HCT116 (cell line): ENCODE results near the gene MYO10. TPM values are rescaled to one million over a fixed set of nuclear protein-coding genes. Genes with fewer than 3 reads are reported as not detected.

Experiments used
- ATAC-seq: fragments of 200-7000 bp; cut with Tn5 transposase; 2 replicates; pipeline ENCODE4 v1.9.1; 2020; ENCODE audit warnings: mild to moderate bottlenecking, moderate library complexity
- BruUV-seq: library from RNA; stranded (reverse); fragments of 400-500 nt; replicated peaks from 2 replicates; lab custom pipeline; 2021; lab: Mats Ljungman, UMichigan
- CTCF ChIA-PET: fragments of 300-600 bp; sonication (Branson Sonifier 250); formaldehyde crosslinking; loops from one replicate; lab custom pipeline; 2021; ENCODE audit warnings: antibody characterized with exemption; lab: Charles Lee
- POLR2A ChIA-PET: fragments of 300-600, 350-600 bp; sonication (Branson Sonifier 250); formaldehyde crosslinking; loops from one replicate; lab custom pipeline; 2021; ENCODE audit warnings: antibody characterized with exemption; lab: Charles Lee
- RAD21 ChIA-PET, 2 experiments: fragments of 300-600 bp; sonication (Branson Sonifier 250); formaldehyde crosslinking; loops; one replicate each; lab custom pipeline; 2023; ENCODE audit warnings: low total read pairs in 2 of 2; ENCODE audit not compliant: uncharacterized antibody in 2 of 2, unreplicated experiment in 2 of 2, low non-redundant PET in 1 of 2; lab: Charles Lee
- DNase-seq: peaks from one replicate; pipeline ENCODE4 v3.0.0-alpha.2; 2010; ENCODE audit warnings: low read depth, low spot score
- H2AFZ ChIP-seq: fragments of 200-600 bp; shearing (Covaris generic), sonication (generic); 2 replicates; pipeline ENCODE4 v1.6.1; 2017; ENCODE audit warnings: low read depth, mixed run types, mixed read lengths, antibody characterized with exemption, low read length; ENCODE audit not compliant: poor library complexity, severe bottlenecking
- H3K27ac ChIP-seq: 2 replicates; pipeline ENCODE4 v1.5.1; 2012; ENCODE audit warnings: low read depth, low read length
- H3K27me3 ChIP-seq: fragments of 200-600 bp; sonication (generic); 2 replicates; pipeline ENCODE4 v1.6.1; 2016; ENCODE audit warnings: mixed run types, low read length, mixed read lengths; ENCODE audit not compliant: insufficient read depth
- H3K36me3 ChIP-seq, 2 experiments: fragments of 200-500 bp in 1 of 2; fragments of 200-600 bp in 1 of 2; sonication (Bioruptor generic) in 1 of 2; sonication (generic) in 1 of 2; 2 replicates each; pipeline versions ENCODE4 v1.5.1 to v1.6.1; 2014 to 2016; ENCODE audit warnings: low read length in 2 of 2, inconsistent platforms in 1 of 2, mixed read lengths in 1 of 2, mixed run types in 1 of 2; ENCODE audit not compliant: insufficient read depth in 2 of 2, control insufficient read depth in 1 of 2
- H3K4me1 ChIP-seq, 2 experiments: fragments of 200-600 bp in 1 of 2; sonication (generic) in 1 of 2; 2 replicates each; pipeline versions ENCODE4 v1.5.1 to v1.6.1; 2012 to 2017; ENCODE audit warnings: low read length in 2 of 2, inconsistent platforms in 1 of 2, mild to moderate bottlenecking in 1 of 2, mixed read lengths in 1 of 2, mixed run types in 1 of 2, moderate library complexity in 1 of 2; ENCODE audit not compliant: insufficient read depth in 2 of 2, control insufficient read depth in 1 of 2
- H3K4me2 ChIP-seq: fragments of 200-600 bp; sonication (generic); 2 replicates; pipeline ENCODE4 v1.6.1; 2017; ENCODE audit warnings: mixed run types, low read length, mixed read lengths
- H3K4me3 ChIP-seq, 2 experiments: fragments of 200-600 bp in 1 of 2; sonication (generic) in 1 of 2; replicated peaks in 1 of 2; 2 replicates each; pipeline ENCODE4 v1.5.1; 2011 to 2016; ENCODE audit warnings: low read length in 2 of 2, control low read depth in 1 of 2, low read depth in 1 of 2, mild to moderate bottlenecking in 1 of 2, mixed read lengths in 1 of 2, mixed run types in 1 of 2
- H3K79me2 ChIP-seq: fragments of 200-600 bp; sonication (generic); 2 replicates; pipeline ENCODE4 v1.6.1; 2017; ENCODE audit warnings: mild to moderate bottlenecking, mixed run types, low read length, moderate library complexity, mixed read lengths; ENCODE audit not compliant: insufficient read depth
- H3K9ac ChIP-seq: fragments of 200-600 bp; sonication (generic); 2 replicates; pipeline ENCODE4 v1.6.1; 2016; ENCODE audit warnings: low read length, mixed read lengths
- H3K9me2 ChIP-seq: fragments of 200-600 bp; sonication (generic), shearing (Covaris generic); 2 replicates; pipeline ENCODE4 v1.6.1; 2017; ENCODE audit warnings: mixed run types, mild to moderate bottlenecking, moderate library complexity; ENCODE audit not compliant: insufficient read depth
- H3K9me3 ChIP-seq, 2 experiments: fragments of 200-500 bp in 1 of 2; fragments of 200-600 bp in 1 of 2; sonication (Bioruptor generic) in 1 of 2; sonication (generic) in 1 of 2; 2 replicates each; pipeline ENCODE4 v1.6.1; 2014 to 2017; ENCODE audit warnings: low read length in 2 of 2, mixed read lengths in 2 of 2, inconsistent platforms in 1 of 2, low read depth in 1 of 2, mild to moderate bottlenecking in 1 of 2, mixed run types in 1 of 2, moderate library complexity in 1 of 2; ENCODE audit not compliant: control insufficient read depth in 1 of 2, insufficient read depth in 1 of 2
- H4K20me1 ChIP-seq: fragments of 200-600 bp; sonication (generic), shearing (Covaris generic); 2 replicates; pipeline ENCODE4 v1.6.1; 2017; ENCODE audit warnings: mixed run types, mild to moderate bottlenecking, moderate library complexity; ENCODE audit not compliant: insufficient read depth
- CEBPB ChIP-seq: IDR thresholded peaks from 2 replicates; pipeline ENCODE4 v1.6.1; 2012; ENCODE audit warnings: low read depth
- ELF1 ChIP-seq: IDR thresholded peaks from 2 replicates; pipeline ENCODE4 v1.6.1; 2012; ENCODE audit warnings: low read depth, borderline replicate concordance
- EZH2 ChIP-seq: fragments of 200-600 bp; sonication (generic); IDR thresholded peaks from 2 replicates; pipeline ENCODE4 v1.6.1; 2017; ENCODE audit warnings: antibody characterized with exemption, mixed run types
- EZH2phosphoT487 ChIP-seq: fragments of 200-600 bp; IDR thresholded peaks from 2 replicates; pipeline ENCODE4 v1.6.1; 2018; ENCODE audit warnings: antibody characterized with exemption, borderline replicate concordance
- FOSL1 ChIP-seq: IDR thresholded peaks from 2 replicates; pipeline ENCODE4 v1.6.1; 2012; ENCODE audit warnings: low read depth
- JUND ChIP-seq: IDR thresholded peaks from 2 replicates; pipeline ENCODE4 v1.6.1; 2012
- POLR2A ChIP-seq: IDR thresholded peaks from 2 replicates; pipeline ENCODE4 v1.7.0; 2011; ENCODE audit warnings: borderline replicate concordance; ENCODE audit not compliant: insufficient read depth, insufficient read length; ENCODE audit errors: extremely low read depth
- POLR2AphosphoS5 ChIP-seq: IDR thresholded peaks from 2 replicates; pipeline ENCODE4 v1.6.1; 2011; ENCODE audit warnings: mild to moderate bottlenecking, low read depth, low read length, moderate library complexity
- RAD21 ChIP-seq: IDR thresholded peaks from 2 replicates; pipeline ENCODE4 v1.6.1; 2012; ENCODE audit warnings: low read depth, mild to moderate bottlenecking
- SIN3A ChIP-seq: IDR thresholded peaks from 2 replicates; pipeline ENCODE4 v1.6.1; 2012; ENCODE audit warnings: low read depth
- SP1 ChIP-seq: IDR thresholded peaks from 2 replicates; pipeline ENCODE4 v1.6.1; 2012; ENCODE audit warnings: low read depth
- SRF ChIP-seq: IDR thresholded peaks from 2 replicates; pipeline ENCODE4 v1.6.1; 2012; ENCODE audit warnings: low read depth
- YY1 ChIP-seq: IDR thresholded peaks from 2 replicates; pipeline ENCODE4 v1.6.1; 2011; ENCODE audit warnings: low read length, low read depth, moderate library complexity, mild to moderate bottlenecking; ENCODE audit not compliant: insufficient replicate concordance; ENCODE audit errors: extremely low read depth
- ZFX ChIP-seq: fragments of 450-650 bp; IDR thresholded peaks from 2 replicates; pipeline ENCODE4 v1.6.1; 2017
- ZNF274 ChIP-seq: fragments of 200-500 bp; sonication (Bioruptor generic); IDR thresholded peaks from 2 replicates; pipeline ENCODE4 v1.6.1; 2014; ENCODE audit warnings: mild to moderate bottlenecking, low read depth, low read length, inconsistent platforms
- intact Hi-C: fragments of 100-400 bp; cut with micrococcal nuclease; formaldehyde crosslinking; loops from 2 replicates; pipeline ENCODE4 v1.10.0; 2022
- total RNA-seq: library from RNA; stranded (reverse); gene quantifications from one replicate; pipeline ENCODE4 v1.2.1, GENCODE V29; 2021; ENCODE audit not compliant: unreplicated experiment
- TF ChIP-seq, protein P1 (sequence below): IDR thresholded peaks from 2 replicates; pipeline ENCODE4 v1.6.1; 2012
- TF ChIP-seq, protein P2 (sequence below): IDR thresholded peaks from 2 replicates; pipeline ENCODE4 v1.6.1; 2012
- TF ChIP-seq, protein P3 (sequence below): IDR thresholded peaks from 2 replicates; pipeline ENCODE4 v1.6.1; 2012; ENCODE audit warnings: low read depth
- TF ChIP-seq, protein P4 (sequence below): IDR thresholded peaks from 2 replicates; pipeline ENCODE4 v1.6.1; 2011; ENCODE audit warnings: mild to moderate bottlenecking, low read length, moderate library complexity; ENCODE audit not compliant: insufficient replicate concordance; ENCODE audit errors: extremely low read depth
- TF ChIP-seq, protein P5 (sequence below), 3 experiments: fragments of 200-600 bp in 1 of 3; sonication (generic) in 1 of 3; IDR thresholded peaks in 2 of 3; conservative IDR thresholded peaks in 1 of 3; 2 replicates each; pipeline ENCODE4 v1.5.1; 2012 to 2017; ENCODE audit warnings: low read depth in 2 of 3, low read length in 2 of 3, antibody characterized with exemption in 1 of 3, borderline replicate concordance in 1 of 3, control low read depth in 1 of 3, mild to moderate bottlenecking in 1 of 3, mixed read lengths in 1 of 3, mixed run types in 1 of 3, moderate library complexity in 1 of 3; ENCODE audit not compliant: insufficient read depth in 1 of 3

MYO10 gene
- total RNA-seq, 1 experiment from 2014 or later: 34.9 TPM

DNA sequence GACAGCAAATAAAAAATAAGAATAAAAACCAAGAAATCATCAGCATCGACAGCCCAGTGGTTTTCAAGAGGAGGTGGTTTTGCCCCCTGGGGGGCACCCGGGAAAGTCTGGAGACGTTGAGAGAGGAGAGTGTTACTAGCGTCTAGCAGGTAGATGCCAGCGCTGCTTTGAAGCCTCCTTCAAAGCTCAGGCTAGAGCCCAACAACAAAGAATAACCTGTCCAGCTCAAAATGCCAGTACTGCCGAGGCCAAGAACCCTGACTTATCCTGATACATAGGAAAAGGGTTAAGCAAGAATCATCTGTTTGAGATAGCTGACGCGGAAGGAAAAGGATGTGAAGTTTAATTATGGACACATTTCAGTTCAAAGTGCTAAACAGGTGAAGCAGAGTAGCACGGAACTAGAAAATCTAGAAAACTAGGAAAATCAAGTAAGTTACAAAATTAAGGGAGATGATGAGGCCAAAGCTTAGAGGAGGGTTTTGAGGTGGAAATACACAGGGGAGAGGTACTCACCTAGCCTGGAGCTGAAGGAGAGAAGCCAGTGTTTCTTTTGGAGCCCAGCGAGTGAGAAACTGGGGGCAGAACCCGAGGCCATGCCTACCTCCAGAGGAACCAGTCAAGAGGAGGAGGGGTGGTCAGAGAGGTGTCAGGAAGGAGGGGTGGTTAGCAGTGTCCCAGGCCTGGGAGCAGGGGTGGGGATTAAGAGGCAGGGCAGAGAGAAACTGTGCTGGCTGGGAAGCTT lies 198.3 kb downstream of the MYO10 start:
- BruUV-seq: no TSS peak
- Histone ChIP-seq H3K79me2 (no peaks in the 10 kb centered on the region), H3K27ac (no peak overlapping the region), H3K4me1 (peaks cover 9 to 15% of the 10 kb centered on the region in 2 experiments; a peak in 2 of 4 replicates), H4K20me1 (no peaks in the 10 kb centered on the region), H3K9ac (no peak overlapping the region), H3K4me2 (no peak overlapping the region), H3K27me3 (no peaks in the 10 kb centered on the region), H2AFZ (no peak overlapping the region), H3K4me3 (no peak overlapping the region), H3K9me2 (no peaks in the 10 kb centered on the region), H3K36me3 (no peaks in the 10 kb centered on the region), H3K9me3 (no peaks in the 10 kb centered on the region)
- TF ChIP-seq SIN3A: no peak
- no peak for TF ChIP-seq ZNF274
- no peak for TF ChIP-seq ELF1
- TF ChIP-seq POLR2AphosphoS5: no peak
- no peak for TF ChIP-seq ZFX
- no peak for TF ChIP-seq SP1
- TF ChIP-seq, protein P1, sequence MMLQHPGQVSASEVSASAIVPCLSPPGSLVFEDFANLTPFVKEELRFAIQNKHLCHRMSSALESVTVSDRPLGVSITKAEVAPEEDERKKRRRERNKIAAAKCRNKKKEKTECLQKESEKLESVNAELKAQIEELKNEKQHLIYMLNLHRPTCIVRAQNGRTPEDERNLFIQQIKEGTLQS: no peak
- TF ChIP-seq FOSL1: no peak
- TF ChIP-seq, protein P2, sequence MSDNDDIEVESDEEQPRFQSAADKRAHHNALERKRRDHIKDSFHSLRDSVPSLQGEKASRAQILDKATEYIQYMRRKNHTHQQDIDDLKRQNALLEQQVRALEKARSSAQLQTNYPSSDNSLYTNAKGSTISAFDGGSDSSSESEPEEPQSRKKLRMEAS: no peak
- TF ChIP-seq JUND: no peak
- no peak for TF ChIP-seq EZH2
- no peak for TF ChIP-seq YY1
- TF ChIP-seq, protein P3, sequence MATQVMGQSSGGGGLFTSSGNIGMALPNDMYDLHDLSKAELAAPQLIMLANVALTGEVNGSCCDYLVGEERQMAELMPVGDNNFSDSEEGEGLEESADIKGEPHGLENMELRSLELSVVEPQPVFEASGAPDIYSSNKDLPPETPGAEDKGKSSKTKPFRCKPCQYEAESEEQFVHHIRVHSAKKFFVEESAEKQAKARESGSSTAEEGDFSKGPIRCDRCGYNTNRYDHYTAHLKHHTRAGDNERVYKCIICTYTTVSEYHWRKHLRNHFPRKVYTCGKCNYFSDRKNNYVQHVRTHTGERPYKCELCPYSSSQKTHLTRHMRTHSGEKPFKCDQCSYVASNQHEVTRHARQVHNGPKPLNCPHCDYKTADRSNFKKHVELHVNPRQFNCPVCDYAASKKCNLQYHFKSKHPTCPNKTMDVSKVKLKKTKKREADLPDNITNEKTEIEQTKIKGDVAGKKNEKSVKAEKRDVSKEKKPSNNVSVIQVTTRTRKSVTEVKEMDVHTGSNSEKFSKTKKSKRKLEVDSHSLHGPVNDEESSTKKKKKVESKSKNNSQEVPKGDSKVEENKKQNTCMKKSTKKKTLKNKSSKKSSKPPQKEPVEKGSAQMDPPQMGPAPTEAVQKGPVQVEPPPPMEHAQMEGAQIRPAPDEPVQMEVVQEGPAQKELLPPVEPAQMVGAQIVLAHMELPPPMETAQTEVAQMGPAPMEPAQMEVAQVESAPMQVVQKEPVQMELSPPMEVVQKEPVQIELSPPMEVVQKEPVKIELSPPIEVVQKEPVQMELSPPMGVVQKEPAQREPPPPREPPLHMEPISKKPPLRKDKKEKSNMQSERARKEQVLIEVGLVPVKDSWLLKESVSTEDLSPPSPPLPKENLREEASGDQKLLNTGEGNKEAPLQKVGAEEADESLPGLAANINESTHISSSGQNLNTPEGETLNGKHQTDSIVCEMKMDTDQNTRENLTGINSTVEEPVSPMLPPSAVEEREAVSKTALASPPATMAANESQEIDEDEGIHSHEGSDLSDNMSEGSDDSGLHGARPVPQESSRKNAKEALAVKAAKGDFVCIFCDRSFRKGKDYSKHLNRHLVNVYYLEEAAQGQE: no peak
- TF ChIP-seq, protein P4, sequence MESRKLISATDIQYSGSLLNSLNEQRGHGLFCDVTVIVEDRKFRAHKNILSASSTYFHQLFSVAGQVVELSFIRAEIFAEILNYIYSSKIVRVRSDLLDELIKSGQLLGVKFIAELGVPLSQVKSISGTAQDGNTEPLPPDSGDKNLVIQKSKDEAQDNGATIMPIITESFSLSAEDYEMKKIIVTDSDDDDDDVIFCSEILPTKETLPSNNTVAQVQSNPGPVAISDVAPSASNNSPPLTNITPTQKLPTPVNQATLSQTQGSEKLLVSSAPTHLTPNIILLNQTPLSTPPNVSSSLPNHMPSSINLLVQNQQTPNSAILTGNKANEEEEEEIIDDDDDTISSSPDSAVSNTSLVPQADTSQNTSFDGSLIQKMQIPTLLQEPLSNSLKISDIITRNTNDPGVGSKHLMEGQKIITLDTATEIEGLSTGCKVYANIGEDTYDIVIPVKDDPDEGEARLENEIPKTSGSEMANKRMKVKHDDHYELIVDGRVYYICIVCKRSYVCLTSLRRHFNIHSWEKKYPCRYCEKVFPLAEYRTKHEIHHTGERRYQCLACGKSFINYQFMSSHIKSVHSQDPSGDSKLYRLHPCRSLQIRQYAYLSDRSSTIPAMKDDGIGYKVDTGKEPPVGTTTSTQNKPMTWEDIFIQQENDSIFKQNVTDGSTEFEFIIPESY: no peak
- TF ChIP-seq POLR2A: no peak
- TF ChIP-seq, protein P5, sequence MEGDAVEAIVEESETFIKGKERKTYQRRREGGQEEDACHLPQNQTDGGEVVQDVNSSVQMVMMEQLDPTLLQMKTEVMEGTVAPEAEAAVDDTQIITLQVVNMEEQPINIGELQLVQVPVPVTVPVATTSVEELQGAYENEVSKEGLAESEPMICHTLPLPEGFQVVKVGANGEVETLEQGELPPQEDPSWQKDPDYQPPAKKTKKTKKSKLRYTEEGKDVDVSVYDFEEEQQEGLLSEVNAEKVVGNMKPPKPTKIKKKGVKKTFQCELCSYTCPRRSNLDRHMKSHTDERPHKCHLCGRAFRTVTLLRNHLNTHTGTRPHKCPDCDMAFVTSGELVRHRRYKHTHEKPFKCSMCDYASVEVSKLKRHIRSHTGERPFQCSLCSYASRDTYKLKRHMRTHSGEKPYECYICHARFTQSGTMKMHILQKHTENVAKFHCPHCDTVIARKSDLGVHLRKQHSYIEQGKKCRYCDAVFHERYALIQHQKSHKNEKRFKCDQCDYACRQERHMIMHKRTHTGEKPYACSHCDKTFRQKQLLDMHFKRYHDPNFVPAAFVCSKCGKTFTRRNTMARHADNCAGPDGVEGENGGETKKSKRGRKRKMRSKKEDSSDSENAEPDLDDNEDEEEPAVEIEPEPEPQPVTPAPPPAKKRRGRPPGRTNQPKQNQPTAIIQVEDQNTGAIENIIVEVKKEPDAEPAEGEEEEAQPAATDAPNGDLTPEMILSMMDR (IDR thresholded peaks at IDR 0.05 in 2 of 3, conservative IDR thresholded peaks at IDR 0.05 in 1 of 3; ENCODE audit: borderline replicate concordance in 1 of 3, insufficient read depth in 1 of 3, low read depth in 2 of 3, low read length in 2 of 3): no peak
- no peak for TF ChIP-seq CEBPB
- no peak for TF ChIP-seq SRF
- TF ChIP-seq EZH2phosphoT487: no peak
- TF ChIP-seq RAD21: no peak
- CTCF ChIA-PET: no interaction called here
- ATAC-seq: no peak
- POLR2A ChIA-PET: no interaction called here
- intact Hi-C loops: no loop called here
- no peak for DNase-seq
- RAD21 ChIA-PET: no interaction called here
